ENCODE data around the gene CD180.

- TF ChIP-seq POLR2A (IDR thresholded peaks at IDR 0.05), result no peak
- TF ChIP-seq CTCF (IDR thresholded peaks at IDR 0.05), result no peak
- no peak for TF ChIP-seq POLR2AphosphoS5 (IDR thresholded peaks at IDR 0.05)
Measured at GRCh38 chr5:67204821-67205220, 8.2 kb upstream of the CD180 start.

All from stomach (tissue), 4 donors.